Measurements from ENCODE around the gene ANKRD55. TPM values are rescaled to one million over a fixed set of nuclear protein-coding genes. Genes with fewer than 3 reads are reported as not detected.
"Not testable (repeated sequence)": the region's sequence is repeated elsewhere in the genome, so short reads cannot be mapped to it uniquely, and the experiment has no call there.

ANKRD55 gene
- total and polyA plus RNA-seq, 10 donors, result 0.42 to 9.0 (median 2.3) TPM

- DNase-seq, result no peak
- Histone ChIP-seq H3K36me3 (no peaks in the 10 kb centered on the region), H3K4me1 (peaks cover 0 to 38% (median 10%) of the 10 kb centered on the region in 6 donors), H3K9me3 (peaks cover 0 to 16% (median 8%) of the 10 kb centered on the region in 8 donors), H3K4me3 (no peak overlapping the region), H3K27ac (no peak overlapping the region), H3K27me3 (replicated peaks in 1 of 7) (no peaks in the 10 kb centered on the region)
- intact Hi-C loops (cut with DNase I; ENCODE audit: low total_unique reads), result no loop called here
- 77 to 86% (median 83%) methylated on average over 4 of the region's 4 CpGs for WGBS, 5 donors
- no peak for TF ChIP-seq CTCF (IDR thresholded peaks at IDR 0.05 in 8 of 11, conservative IDR thresholded peaks at IDR 0.05 in 3 of 11)
- TF ChIP-seq POLR2AphosphoS5 (IDR thresholded peaks at IDR 0.05), result no peak
Measured at GRCh38 chr5:56129288-56129687, 103.8 kb downstream of the ANKRD55 start.

GRCh38 chr5:56128113-56128512 is 105.0 kb downstream of the ANKRD55 start:
- H3K4me3 ChIP-seq, result no peak overlapping the region
- peak overlapping the region in 5 of 8 donors; percentile 9 to 29 (median 23) for H3K27ac ChIP-seq
- H3K27me3 ChIP-seq (replicated peaks in 1 of 7), result no peaks in the 10 kb centered on the region
- no peaks in the 10 kb centered on the region for H3K36me3 ChIP-seq
- peaks cover 0 to 16% (median 8%) of the 10 kb centered on the region in 8 donors for H3K9me3 ChIP-seq
- intact Hi-C loops (cut with DNase I; ENCODE audit: low total_unique reads), result no loop called here
- WGBS, 5 donors, result 23 to 46% (median 25%) methylated on average over 3 of the region's 3 CpGs
- H3K4me1 ChIP-seq, result peaks cover 0 to 49% (median 16%) of the 10 kb centered on the region in 6 donors
- TF ChIP-seq POLR2A (IDR thresholded peaks at IDR 0.05) (no peak), CTCF (IDR thresholded peaks at IDR 0.05 in 8 of 11, conservative IDR thresholded peaks at IDR 0.05 in 3 of 11) (no peak), POLR2AphosphoS5 (IDR thresholded peaks at IDR 0.05) (no peak)
- DNase-seq, result no peak

GRCh38 chr5:56126487-56127179 is 106.5 kb downstream of the ANKRD55 start:
- 75 to 89% (median 85%) methylated on average over 7 of the region's 7 CpGs for WGBS, 5 donors
- intact Hi-C loops (cut with DNase I; ENCODE audit: low total_unique reads), result no loop called here
- Histone ChIP-seq H3K4me1 (peaks cover 0 to 56% (median 17%) of the 10 kb centered on the region in 6 donors), H3K36me3 (no peaks in the 10 kb centered on the region), H3K27ac (peak overlapping the region in 1 of 8 donors; percentile 8), H3K9me3 (peaks cover 0 to 16% (median 8%) of the 10 kb centered on the region in 8 donors), H3K4me3 (no peak overlapping the region), H3K27me3 (replicated peaks in 1 of 7) (no peaks in the 10 kb centered on the region)
- no peak for DNase-seq
- TF ChIP-seq CTCF (IDR thresholded peaks at IDR 0.05 in 8 of 11, conservative IDR thresholded peaks at IDR 0.05 in 3 of 11) (no peak), POLR2AphosphoS5 (IDR thresholded peaks at IDR 0.05) (no peak), POLR2A (IDR thresholded peaks at IDR 0.05) (no peak)

- Histone ChIP-seq H3K4me3 (no peak overlapping the region), H3K4me1 (peaks cover 0 to 56% (median 17%) of the 10 kb centered on the region in 6 donors), H3K27me3 (replicated peaks in 1 of 7) (no peaks in the 10 kb centered on the region), H3K36me3 (no peaks in the 10 kb centered on the region), H3K9me3 (peaks cover 0 to 4% (median 0%) of the 10 kb centered on the region in 8 donors), H3K27ac (peak overlapping the region in 7 of 8 donors; percentile 51 to 79 (median 73))
- intact Hi-C loops (cut with DNase I; ENCODE audit: low total_unique reads), result no loop called here
- TF ChIP-seq POLR2AphosphoS5 (IDR thresholded peaks at IDR 0.05) (peak in 2 of 3 donors; percentile 78 to 91), POLR2A (IDR thresholded peaks at IDR 0.05) (no peak)
- WGBS, 5 donors, result 49 to 59% (median 56%) methylated on average over 8 of the region's 8 CpGs
- DNase-seq, result peak; percentile 77
Measured at GRCh38 chr5:56123531-56124243, 109.4 kb downstream of the ANKRD55 start.

- intact Hi-C loops (cut with DNase I; ENCODE audit: low total_unique reads); H3K9me3 ChIP-seq; H3K4me3 ChIP-seq; H3K27me3 ChIP-seq (replicated peaks in 1 of 7); H3K36me3 ChIP-seq; DNase-seq: not testable (repeated sequence)
- Histone ChIP-seq H3K4me1 (peaks cover 0 to 50% (median 15%) of the 10 kb centered on the region in 6 donors), H3K27ac (peak overlapping the region in 7 of 8 donors; percentile 51 to 79 (median 68))
- 78 to 92% (median 89%) methylated on average over 9 of the region's 9 CpGs for WGBS, 5 donors
Measured at GRCh38 chr5:56122360-56122985, 110.7 kb downstream of the ANKRD55 start.
